Umbilical cord (tissue), 2 donors: ENCODE measurements around the gene AFAP1L1. TPM values are rescaled to one million over a fixed set of nuclear protein-coding genes. Genes with fewer than 3 reads are reported as not detected.
A peak's percentile ranks its signal among the peaks of the same experiment; 100 is the strongest.

ENCODE experiments used
- DNase-seq: peaks from one replicate; pipeline ENCODE4 v3.0.0-alpha.2; 2015; ENCODE audit warnings: low spot score
- total RNA-seq: library from RNA; depleted of rRNA; stranded (reverse); fragments of >200 nt; gene quantifications from one replicate; pipeline ENCODE4 v1.2.3, GENCODE V29; 2014; ENCODE audit warnings: low replicate concordance; ENCODE audit not compliant: insufficient read depth

AFAP1L1 gene
- total RNA-seq, 1 donor from 2014 or later, result 0.72 TPM

DNA sequence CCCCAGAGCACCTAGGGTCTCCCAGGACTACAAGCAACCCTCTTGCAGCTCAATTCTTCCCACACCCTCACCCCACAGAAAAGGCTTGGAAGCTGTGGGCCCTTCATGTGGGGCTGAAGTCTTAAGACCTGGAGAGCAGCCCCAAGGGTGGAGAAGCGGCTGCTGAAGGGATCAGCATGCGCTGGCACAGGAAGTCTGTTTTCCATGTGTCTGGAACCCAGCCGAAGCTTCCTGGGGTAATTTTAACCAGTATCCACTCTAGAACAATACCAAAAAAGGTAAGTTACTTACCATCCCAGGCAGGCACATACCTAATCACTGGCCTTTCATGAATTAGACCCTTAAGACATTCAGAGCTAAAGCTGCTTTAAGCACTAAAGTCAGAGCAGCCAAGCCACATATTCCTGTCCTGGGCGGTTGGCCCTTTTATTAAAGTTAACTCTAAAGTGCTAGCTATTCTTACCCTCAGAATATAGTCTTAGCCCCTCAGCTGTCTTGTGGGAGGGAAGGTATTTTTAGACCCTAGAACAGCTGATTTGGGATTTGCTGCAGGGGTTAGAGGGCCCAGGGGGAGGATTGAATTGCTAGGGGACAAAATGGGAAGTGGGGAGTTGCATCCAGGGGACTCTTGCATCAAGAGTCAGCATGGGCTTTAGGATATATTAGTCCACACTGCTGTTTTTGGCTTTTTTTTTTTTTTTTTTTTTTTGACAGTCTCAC, 100.6 kb downstream of the AFAP1L1 start:
- peak; percentile 81 for DNase-seq

DNA sequence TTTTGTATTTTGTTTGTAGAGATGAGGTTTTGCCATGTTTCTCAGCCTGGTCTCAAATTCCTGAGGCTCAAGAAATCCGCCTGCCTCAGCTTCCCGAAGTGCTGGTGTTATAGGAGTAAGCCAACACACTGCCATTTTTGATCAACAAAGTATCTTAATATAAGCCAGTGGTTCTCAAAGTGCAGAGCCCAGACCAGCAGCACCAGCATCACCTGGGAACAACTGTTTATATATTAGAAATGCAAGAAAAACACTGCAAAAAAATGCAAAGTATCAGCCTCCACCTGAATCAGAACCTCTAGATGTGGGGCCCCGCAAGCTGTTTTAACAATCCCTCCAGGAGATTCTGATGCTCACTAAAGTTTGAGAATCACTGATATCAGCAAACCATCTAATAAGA, 101.3 kb downstream of the AFAP1L1 start:
- no peak for DNase-seq

GRCh38 chr5:149374303-149374702, 102.6 kb downstream of the AFAP1L1 start:
- no peak for DNase-seq

DNA sequence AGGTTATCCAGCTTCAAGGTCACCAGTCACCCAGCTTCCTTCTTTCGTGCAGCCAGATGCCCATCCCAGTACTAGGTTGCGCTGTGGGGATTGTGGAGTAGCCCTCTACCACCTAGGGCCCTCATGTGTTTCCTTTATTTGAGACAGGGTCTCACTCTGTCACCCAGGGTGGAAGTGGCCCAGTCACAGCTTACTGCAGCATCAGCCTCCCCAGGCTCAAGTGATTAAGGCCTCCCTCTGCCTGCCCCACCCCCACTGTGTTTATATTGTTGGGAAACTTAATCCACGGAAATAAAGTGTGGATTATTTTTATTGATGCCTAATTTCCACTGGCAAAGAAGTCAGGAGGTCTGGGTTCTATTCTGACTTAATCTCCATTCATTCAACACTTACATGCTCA, 103.1 kb downstream of the AFAP1L1 start:
- no peak for DNase-seq

- no peak for DNase-seq
These were observed 103.8 kb downstream of the AFAP1L1 start for GRCh38 chr5:149375434-149375833.

DNA sequence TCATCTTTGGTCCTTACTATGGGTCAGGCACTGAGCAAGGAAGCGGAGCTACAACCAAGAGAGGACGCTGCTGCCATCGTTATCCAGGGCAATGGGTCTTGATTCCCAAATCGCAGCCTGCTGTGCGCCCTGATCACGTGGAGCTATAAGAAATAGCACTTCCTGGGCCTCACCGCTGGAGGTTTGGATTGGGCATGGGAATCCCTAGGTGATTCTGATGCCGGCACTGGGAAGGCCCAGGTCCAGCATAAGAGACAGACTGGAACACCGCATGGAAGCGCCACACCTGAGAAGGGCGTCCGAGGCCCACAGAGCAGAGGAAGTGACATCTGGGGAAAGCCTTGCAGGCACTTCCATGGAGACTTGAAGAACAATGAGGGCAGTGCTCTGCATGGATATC, 104.4 kb downstream of the AFAP1L1 start:
- DNase-seq, result no peak

DNA sequence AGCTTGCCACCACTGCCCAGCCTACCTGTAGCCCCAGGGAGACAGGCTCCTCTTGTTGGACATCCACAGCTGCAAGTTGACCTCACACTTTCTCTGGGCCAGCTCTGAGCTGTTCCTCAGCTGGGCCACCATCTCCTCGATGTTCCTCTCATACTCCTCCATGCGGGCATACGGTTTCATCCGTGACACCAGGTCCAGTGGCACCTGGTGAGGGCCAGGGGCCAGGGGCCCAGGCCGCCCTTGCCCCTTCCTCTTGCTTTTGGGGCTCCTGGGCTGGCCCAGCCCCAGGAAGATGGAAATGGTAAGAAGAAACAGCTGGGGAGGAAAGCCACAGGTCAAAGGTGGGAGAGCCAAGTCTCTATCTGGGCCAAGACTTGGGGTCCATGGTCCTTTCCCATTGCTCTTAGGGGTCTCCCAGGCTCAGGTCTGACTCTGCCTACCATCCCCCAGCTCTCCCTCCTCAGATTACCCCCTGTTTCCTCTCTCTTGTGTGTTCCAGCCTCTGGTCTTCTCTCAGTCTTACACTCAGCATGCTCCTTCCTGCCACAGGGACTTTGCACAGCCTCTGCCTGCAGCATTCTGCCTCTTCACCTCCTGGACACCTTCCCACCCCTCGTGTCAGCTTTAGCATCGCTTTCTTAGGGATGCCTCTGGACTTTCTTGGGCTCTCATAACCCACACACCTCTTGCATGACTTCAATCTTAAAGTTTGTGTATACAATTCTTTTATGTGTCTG, 105.2 kb downstream of the AFAP1L1 start:
- DNase-seq, result no peak

DNA sequence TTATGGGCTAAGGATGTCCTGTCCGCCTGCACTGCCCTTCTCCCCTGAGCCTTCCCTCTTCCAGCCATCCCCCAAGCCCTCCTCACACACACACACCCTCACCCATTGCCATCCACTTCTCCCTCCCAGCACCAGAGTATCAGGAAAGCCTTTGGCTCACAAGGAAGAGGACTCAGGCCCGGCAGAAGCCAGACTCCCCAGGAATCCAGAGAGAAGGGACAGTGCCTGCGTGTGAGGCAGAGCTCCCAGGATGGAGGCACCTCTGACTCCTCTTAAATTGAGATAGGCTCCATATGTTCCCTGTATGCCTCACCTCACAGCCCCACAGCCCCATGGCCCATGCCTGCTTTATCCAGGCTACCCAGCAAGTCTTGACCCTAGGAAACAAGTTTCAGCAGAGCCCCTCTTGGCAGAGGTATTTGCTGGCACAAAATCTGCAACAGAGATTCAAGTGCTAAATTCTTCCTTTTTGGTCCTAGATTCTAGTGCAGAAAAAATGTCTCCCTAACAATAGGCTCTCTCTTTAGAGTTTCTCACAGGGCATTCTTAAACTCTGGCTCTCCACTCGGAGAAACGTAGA, 106.7 kb downstream of the AFAP1L1 start:
- DNase-seq, result peak; percentile 45

DNA sequence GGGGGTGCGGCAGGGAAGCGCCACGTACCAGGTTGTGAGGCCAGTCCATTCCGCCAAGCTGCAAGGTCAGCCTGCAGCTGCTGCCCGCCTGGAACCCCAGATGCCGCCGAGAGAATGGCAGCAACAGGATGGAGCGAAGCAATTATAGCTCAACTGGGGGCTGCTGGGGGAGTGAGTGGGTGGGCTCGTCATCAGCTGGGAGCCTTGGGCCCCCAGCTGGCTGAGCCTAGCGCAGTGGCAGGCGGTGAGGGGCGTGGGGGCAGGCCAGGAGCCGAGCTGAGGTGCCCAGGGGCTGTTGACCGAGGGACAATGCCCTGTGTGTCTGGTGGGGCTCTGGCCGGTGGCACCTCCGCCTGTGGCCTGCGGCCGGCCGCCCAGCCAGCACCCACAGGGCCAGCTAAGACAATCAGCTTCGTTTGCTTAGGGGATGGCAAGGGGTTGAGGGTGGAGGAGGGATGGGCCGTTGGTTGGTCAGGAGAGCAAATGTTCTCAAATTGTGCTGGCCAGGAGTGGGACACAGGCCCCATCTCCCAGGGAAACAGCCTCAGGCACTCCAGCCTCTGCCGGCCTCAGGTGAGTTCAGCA, 107.6 kb downstream of the AFAP1L1 start, which contains the start of gene IL17B:
IL17B (minus strand) TSS at position 116 of the 585 bp plus-strand sequence; CDS start at position 49, 67 bp downstream.
- DNase-seq, result no peak

GRCh38 chr5:149379818-149380374, 108.2 kb downstream of the AFAP1L1 start:
- DNase-seq, result no peak

GRCh38 chr5:149380466-149381121, 108.9 kb downstream of the AFAP1L1 start:
- DNase-seq, result peak; percentile 87

GRCh38 chr5:149381261-149381985, 109.8 kb downstream of the AFAP1L1 start:
- no peak for DNase-seq

GRCh38 chr5:149381986-149382338, 110.3 kb downstream of the AFAP1L1 start:
- DNase-seq, result peak; percentile 79

DNA sequence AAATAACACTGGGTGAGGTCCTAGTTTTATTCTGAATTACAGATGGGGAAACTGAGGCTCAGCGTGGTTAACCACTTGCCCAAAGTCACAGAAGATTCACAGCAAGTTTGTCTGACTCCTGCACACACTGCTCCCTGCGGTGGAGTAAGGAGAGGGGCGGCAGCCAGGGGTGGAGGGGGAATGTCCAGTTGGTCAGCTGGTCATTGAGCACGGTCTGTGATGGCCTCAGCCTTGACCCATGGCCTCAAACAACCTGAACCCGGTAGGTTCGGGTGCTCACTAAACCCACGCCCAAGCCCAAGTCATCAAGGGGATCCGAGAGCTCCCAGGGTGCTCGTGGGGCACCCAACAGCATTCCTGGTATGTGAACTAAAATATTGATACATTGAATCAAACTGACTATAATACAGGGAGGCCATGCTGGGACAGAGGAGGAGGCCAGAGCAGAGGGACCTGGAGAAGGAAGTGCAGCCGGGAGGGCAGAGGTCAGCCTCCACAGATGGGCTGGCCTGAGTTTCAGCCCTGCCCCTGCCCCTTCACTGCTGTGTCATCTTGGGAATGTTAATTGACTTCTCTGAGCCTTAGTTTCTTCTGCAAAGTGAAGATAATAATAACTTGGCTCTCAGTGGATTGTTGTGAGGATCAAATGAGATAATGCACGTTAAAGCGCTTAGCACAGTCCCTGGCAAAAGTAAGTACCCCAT, 111.0 kb downstream of the AFAP1L1 start:
- DNase-seq, result no peak

DNA sequence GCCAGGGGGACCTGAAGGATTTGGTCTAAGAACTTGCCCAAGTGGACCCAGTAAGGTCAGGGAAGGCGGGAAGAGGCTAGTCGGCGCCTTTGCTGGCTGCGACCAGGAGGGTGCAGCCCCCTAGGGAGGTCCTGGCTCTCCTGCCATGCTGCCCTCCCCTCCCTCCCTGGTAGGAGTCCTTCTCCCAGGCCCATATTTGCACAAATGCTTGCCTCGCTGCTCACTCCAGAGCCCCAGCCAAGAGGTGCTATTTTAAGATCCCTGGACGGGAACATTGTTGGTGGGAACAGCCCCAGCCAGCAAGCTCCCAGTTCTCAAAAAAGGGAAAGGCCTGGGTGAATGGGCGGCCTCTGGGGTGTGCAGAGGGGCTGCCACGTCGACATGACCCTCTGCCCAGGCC, 111.7 kb downstream of the AFAP1L1 start:
- peak; percentile 82 for DNase-seq

GRCh38 chr5:149386166-149386565, 114.5 kb downstream of the AFAP1L1 start:
- peak; percentile 57 for DNase-seq

GRCh38 chr5:149387081-149387631, 115.5 kb downstream of the AFAP1L1 start:
- peak; percentile 65 for DNase-seq

- peak; percentile 95 for DNase-seq
These were observed 116.3 kb downstream of the AFAP1L1 start for GRCh38 chr5:149387982-149388381.

GRCh38 chr5:149388498-149389190, 117.0 kb downstream of the AFAP1L1 start:
- DNase-seq, result no peak
